ENCODE data around the gene RBM47.

DNA sequence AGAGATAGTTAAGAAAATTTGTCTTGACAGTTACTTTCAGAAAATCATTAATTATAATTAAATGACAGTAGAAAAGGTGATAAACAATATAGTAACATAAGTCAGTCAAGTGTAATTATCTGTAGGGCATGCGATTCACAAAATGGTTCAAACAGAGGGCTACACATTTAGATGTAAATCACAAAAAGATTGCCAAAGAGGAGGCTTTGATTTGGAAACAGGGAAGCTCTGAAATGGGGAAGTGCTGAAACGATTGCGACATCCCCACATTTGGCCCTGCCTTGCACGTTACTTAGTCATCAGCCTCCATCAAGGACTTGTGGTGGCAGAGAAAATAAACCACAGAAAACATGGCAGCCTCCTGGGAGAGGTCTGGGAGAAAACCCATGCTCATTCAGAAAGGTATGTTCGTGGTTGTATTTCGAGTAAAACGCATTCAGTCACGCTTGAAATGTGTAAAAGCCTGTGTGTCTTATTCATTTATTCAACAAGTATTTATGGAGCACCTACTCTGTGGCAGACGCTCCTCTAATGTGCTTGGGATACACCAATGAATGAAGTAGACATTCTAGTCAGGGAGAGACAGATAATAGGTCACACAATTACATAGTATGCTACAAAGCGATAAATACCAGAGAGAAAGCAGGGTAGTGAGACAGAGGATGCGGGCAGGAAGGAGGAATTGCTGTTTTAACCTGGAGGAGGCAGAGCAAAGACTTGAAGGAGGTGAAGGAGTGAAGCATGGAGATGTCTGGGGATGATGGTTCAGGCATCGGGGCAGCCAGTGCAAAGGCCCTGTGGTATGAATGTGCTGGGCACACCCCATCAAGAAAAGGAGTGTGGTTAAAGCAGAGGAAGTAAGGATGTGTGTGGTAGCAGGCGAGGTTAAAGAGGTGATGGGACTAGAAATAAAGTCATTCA, 7.8 kb downstream of the RBM47 start:
- TF ChIP-seq, protein P1, sequence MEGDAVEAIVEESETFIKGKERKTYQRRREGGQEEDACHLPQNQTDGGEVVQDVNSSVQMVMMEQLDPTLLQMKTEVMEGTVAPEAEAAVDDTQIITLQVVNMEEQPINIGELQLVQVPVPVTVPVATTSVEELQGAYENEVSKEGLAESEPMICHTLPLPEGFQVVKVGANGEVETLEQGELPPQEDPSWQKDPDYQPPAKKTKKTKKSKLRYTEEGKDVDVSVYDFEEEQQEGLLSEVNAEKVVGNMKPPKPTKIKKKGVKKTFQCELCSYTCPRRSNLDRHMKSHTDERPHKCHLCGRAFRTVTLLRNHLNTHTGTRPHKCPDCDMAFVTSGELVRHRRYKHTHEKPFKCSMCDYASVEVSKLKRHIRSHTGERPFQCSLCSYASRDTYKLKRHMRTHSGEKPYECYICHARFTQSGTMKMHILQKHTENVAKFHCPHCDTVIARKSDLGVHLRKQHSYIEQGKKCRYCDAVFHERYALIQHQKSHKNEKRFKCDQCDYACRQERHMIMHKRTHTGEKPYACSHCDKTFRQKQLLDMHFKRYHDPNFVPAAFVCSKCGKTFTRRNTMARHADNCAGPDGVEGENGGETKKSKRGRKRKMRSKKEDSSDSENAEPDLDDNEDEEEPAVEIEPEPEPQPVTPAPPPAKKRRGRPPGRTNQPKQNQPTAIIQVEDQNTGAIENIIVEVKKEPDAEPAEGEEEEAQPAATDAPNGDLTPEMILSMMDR (IDR thresholded peaks at IDR 0.05) = no peak
- no peak for TF ChIP-seq POLR2A (IDR thresholded peaks at IDR 0.05)
- TF ChIP-seq POLR2AphosphoS5 (IDR thresholded peaks at IDR 0.05) = peak; percentile 85 to 95
- TF ChIP-seq EP300 (IDR thresholded peaks at IDR 0.05) = peak in 2 of 4 donors; percentile 71 to 86
